Spinal cord (tissue), 10 donors: ENCODE results near the gene DNAH8. TPM values are rescaled to one million over a fixed set of nuclear protein-coding genes. Genes with fewer than 3 reads are reported as not detected.
A peak's percentile ranks its signal among the peaks of the same experiment; 100 is the strongest.

ENCODE experiments used
- DNase-seq, 6 donors: peaks; one replicate each; pipeline versions ENCODE4 v3.0.0 to v3.0.0-alpha.2; 2013 to 2015; ENCODE audit warnings: low spot score in 6 of 6, low read depth in 4 of 6
- H3K27ac ChIP-seq: one replicate; pipeline ENCODE4 v1.5.1; 2013; ENCODE audit warnings: low read depth, low read length, control low read depth
- H3K27me3 ChIP-seq: one replicate; pipeline ENCODE4 v1.6.1; 2013; ENCODE audit warnings: low read length; ENCODE audit not compliant: control insufficient read depth, insufficient read depth
- H3K36me3 ChIP-seq: one replicate; pipeline ENCODE4 v1.6.1; 2013; ENCODE audit warnings: low read length; ENCODE audit not compliant: control insufficient read depth, insufficient read depth
- H3K4me1 ChIP-seq: one replicate; pipeline ENCODE4 v1.6.1; 2013; ENCODE audit warnings: low read length; ENCODE audit not compliant: control insufficient read depth, insufficient read depth
- H3K4me3 ChIP-seq: one replicate; pipeline ENCODE4 v1.5.1; 2013; ENCODE audit warnings: low read depth, low read length, control low read depth
- H3K9me3 ChIP-seq: one replicate; pipeline ENCODE4 v1.6.1; 2013; ENCODE audit warnings: low read length; ENCODE audit not compliant: control insufficient read depth, insufficient read depth
- WGBS: methylation state at CpG from one replicate; pipeline ENCODE4 v1.1.5; 2013; ENCODE audit warnings: missing lambda C conversion rate; ENCODE audit not compliant: insufficient coverage; 5-methylcytosine and 5-hydroxymethylcytosine counted together
- polyA plus RNA-seq, 2 donors: library from polyadenylated mRNA; unstranded; fragments of 120-200 nt; gene quantifications; one replicate each; pipeline ENCODE4 v1.2.1, GENCODE V29; 2013; ENCODE audit not compliant: insufficient read length in 2 of 2
- total RNA-seq, 2 donors: library from RNA; depleted of rRNA in 1 of 2; stranded (reverse); fragments of 120-200 nt in 1 of 2; fragments of >200 nt in 1 of 2; gene quantifications; one replicate each; pipeline versions ENCODE4 v1.2.3 to v1.2.4, GENCODE V29; 2013 to 2014
- donor health status: healthy.

DNAH8 gene
- total and polyA plus RNA-seq, 4 donors: 0.03 to 0.17 (median 0.08) TPM

DNA sequence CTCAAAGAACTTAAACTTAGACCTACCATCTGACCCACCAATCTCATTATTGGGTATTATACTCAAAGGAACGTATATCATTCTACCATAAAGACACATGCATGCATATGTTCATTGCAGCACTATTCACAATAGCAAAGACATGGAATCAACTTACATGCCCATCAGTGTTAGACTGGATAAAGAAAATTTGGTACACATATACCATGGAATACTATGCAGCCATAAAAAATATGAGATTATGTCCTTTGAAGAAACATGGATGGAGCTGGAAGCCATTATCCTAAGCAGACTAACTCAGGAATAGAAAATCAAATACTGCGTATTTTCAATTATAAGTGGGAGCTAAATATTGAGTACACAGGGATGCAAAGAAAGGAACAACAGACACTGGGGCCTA, 167.0 kb downstream of the DNAH8 start:
- no peak overlapping the region for H3K27ac ChIP-seq
- no peak overlapping the region for H3K4me3 ChIP-seq
- H3K4me1 ChIP-seq: no peaks in the 10 kb centered on the region
- H3K36me3 ChIP-seq: no peaks in the 10 kb centered on the region
- no peaks in the 10 kb centered on the region for H3K27me3 ChIP-seq
- no peaks in the 10 kb centered on the region for H3K9me3 ChIP-seq
- no CpG with 5 or more reads among the region's 2 CpGs for WGBS
- DNase-seq: no peak

DNA sequence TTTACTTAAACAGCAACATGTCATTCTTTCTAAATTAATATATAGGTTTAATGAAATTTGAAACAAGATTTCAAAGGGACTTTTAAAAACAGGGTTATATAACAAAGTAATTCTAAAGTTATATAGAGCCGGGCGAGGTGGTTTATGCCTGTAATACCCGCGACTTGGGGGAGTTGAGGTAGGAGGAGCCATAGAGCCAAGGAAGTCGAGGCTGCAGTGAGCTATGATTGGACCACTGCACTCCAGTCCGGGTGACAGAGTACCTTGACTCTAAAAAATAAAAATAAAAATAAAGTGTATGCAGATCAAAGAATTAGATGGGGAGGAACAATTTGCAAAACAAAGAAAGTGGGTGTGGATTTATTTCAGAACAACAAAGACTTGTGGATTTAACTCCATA, 182.4 kb downstream of the DNAH8 start:
- Histone ChIP-seq H3K9me3 (no peaks in the 10 kb centered on the region), H3K4me3 (no peak overlapping the region), H3K27ac (no peak overlapping the region), H3K27me3 (no peaks in the 10 kb centered on the region), H3K36me3 (no peaks in the 10 kb centered on the region), H3K4me1 (no peaks in the 10 kb centered on the region)
- 100% methylated on average over 1 of the region's 6 CpGs for WGBS
- DNase-seq: no peak

- H3K4me3 ChIP-seq: no peak overlapping the region
- no peaks in the 10 kb centered on the region for H3K36me3 ChIP-seq
- WGBS: 100% methylated on average over 1 of the region's 3 CpGs
- no peaks in the 10 kb centered on the region for H3K9me3 ChIP-seq
- H3K27me3 ChIP-seq: no peaks in the 10 kb centered on the region
- no peaks in the 10 kb centered on the region for H3K4me1 ChIP-seq
- DNase-seq: peak in 1 of 6 donors; percentile 17
- H3K27ac ChIP-seq: no peak overlapping the region
Measured at GRCh38 chr6:38901802-38902522, 186.9 kb downstream of the DNAH8 start.

GRCh38 chr6:38906582-38906981, 191.5 kb downstream of the DNAH8 start:
- DNase-seq: no peak
- Histone ChIP-seq H3K27ac (no peak overlapping the region), H3K36me3 (no peaks in the 10 kb centered on the region), H3K4me3 (no peak overlapping the region), H3K4me1 (no peaks in the 10 kb centered on the region), H3K9me3 (no peaks in the 10 kb centered on the region), H3K27me3 (no peaks in the 10 kb centered on the region)
- 95% methylated on average over 3 of the region's 4 CpGs for WGBS

- no peaks in the 10 kb centered on the region for H3K9me3 ChIP-seq
- H3K27ac ChIP-seq: no peak overlapping the region
- H3K4me1 ChIP-seq: no peaks in the 10 kb centered on the region
- DNase-seq: no peak
- no peak overlapping the region for H3K4me3 ChIP-seq
- no peaks in the 10 kb centered on the region for H3K27me3 ChIP-seq
- H3K36me3 ChIP-seq: no peaks in the 10 kb centered on the region
Measured at GRCh38 chr6:38907264-38907663, 192.2 kb downstream of the DNAH8 start.

- Histone ChIP-seq H3K36me3 (no peaks in the 10 kb centered on the region), H3K27ac (no peak overlapping the region), H3K27me3 (no peaks in the 10 kb centered on the region), H3K4me1 (no peaks in the 10 kb centered on the region), H3K4me3 (no peak overlapping the region), H3K9me3 (no peaks in the 10 kb centered on the region)
- no CpG with 5 or more reads among the region's 6 CpGs for WGBS
- DNase-seq: no peak
Measured at GRCh38 chr6:38909015-38909730, 194.1 kb downstream of the DNAH8 start.

- DNase-seq: no peak
- Histone ChIP-seq H3K36me3 (no peaks in the 10 kb centered on the region), H3K4me1 (no peaks in the 10 kb centered on the region), H3K27ac (no peak overlapping the region), H3K27me3 (no peaks in the 10 kb centered on the region), H3K4me3 (no peak overlapping the region), H3K9me3 (no peaks in the 10 kb centered on the region)
- WGBS: 79% methylated on average over 2 of the region's 3 CpGs
Measured at GRCh38 chr6:38910207-38910606, 195.1 kb downstream of the DNAH8 start.

DNA sequence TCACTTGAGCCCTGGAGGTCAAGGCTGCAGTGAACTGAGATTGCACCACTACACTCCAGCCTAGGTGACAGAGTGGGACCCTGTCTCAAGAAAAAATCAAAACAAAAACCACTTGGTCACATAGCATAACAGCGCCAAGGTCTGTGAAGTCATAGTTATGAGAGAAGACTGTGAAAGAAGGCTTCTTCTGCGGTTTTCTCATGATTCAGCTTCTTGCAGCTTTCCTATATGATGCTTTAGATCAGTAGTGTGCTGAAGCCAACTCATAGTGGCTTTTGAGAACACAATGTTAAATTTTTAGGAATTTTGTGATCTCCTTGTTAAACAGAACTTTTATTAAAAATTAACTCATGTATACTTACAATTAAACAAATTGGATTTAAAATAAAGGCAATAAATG, 197.3 kb downstream of the DNAH8 start:
- WGBS: no CpG with 5 or more reads among the region's 2 CpGs
- Histone ChIP-seq H3K9me3 (no peaks in the 10 kb centered on the region), H3K27ac (no peak overlapping the region), H3K27me3 (no peaks in the 10 kb centered on the region), H3K4me3 (no peak overlapping the region), H3K36me3 (no peaks in the 10 kb centered on the region), H3K4me1 (no peaks in the 10 kb centered on the region)
- no peak for DNase-seq

DNA sequence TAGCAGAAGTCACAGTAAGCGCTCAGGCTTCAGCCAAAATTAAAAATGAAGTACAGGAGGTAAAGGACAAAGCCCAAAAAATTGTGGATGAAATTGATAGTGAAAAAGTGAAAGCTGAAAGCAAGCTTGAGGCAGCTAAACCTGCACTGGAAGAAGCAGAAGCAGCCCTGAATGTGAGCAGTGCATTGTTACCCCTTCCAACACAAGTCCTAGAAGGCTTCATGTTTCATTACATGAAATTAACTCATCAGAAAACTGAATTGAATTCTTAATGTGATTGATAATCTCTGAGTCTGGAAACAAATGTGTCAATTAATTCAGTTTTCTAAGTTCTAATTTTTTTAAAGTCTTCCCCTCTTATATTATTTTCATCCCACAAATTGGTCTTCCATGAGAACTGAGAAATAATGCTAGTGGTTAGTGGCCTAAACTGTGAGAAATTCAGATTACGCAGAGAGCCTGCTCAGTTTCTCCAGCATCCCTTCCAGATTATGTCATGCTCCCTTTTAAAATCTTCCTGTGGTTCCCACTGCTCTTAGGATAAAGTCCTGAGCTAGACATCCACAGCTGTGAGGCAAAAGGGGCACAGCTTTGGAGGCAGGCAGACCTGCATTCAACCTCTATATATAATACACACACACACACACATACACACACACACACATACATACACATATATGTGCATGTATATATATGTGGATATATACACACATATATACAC, 200.3 kb downstream of the DNAH8 start:
- Histone ChIP-seq H3K27me3 (no peaks in the 10 kb centered on the region), H3K27ac (no peak overlapping the region), H3K4me3 (no peak overlapping the region), H3K36me3 (no peaks in the 10 kb centered on the region), H3K4me1 (no peaks in the 10 kb centered on the region), H3K9me3 (no peaks in the 10 kb centered on the region)
- DNase-seq: no peak
- WGBS: 80% methylated on average over 1 of the region's 2 CpGs
